HG02623 (cell line): ENCODE results near the gene DUOXA1.

Experiments
- ATAC-seq: cut with Tn5 transposase; IDR thresholded peaks from one replicate; pipeline ENCODE4 v1.9.1; 2021; ENCODE audit warnings: moderate library complexity; ENCODE audit not compliant: unreplicated experiment

Gene DUOXA1

DNA sequence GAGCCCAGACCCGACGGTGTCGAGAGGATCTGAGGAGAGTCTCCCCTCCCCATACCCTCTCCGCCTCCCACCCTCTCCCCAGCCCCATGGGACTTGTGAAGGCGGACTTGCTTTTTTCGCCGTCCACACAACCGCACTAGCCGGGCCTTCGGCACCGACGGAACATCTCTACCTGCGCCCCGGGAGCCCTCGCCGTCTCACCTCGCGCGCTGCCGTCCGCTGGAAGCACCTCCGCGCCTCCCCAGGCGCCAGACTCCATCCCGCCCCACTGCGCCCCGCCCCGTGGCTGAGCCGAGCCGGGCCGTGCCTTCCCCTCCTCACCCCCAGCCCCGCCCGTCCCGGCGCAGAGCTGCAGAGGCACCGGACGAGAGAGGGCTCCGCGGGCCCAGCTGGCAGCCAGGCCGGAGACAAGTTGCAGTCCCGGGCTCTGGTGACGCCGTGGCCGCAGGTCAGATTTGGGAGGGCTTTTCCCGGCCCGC, at the start of gene DUOXA1, which contains the start of gene DUOX1:
Gene DUOXA1, minus strand, starts transcription at position 229 of the 479 bp plus-strand sequence. CDS start 6,865 bp downstream, outside the sequence.
Gene DUOX1, plus strand, starts transcription at position 344 of the 479 bp plus-strand sequence. CDS start 1,973 bp downstream, outside the sequence.
- no peak for ATAC-seq

GRCh38 chr15:45177285-45177684, 47.6 kb upstream of the DUOXA1 start:
- no peak for ATAC-seq

GRCh38 chr15:45174577-45174976, 44.9 kb upstream of the DUOXA1 start:
- no peak for ATAC-seq

DNA sequence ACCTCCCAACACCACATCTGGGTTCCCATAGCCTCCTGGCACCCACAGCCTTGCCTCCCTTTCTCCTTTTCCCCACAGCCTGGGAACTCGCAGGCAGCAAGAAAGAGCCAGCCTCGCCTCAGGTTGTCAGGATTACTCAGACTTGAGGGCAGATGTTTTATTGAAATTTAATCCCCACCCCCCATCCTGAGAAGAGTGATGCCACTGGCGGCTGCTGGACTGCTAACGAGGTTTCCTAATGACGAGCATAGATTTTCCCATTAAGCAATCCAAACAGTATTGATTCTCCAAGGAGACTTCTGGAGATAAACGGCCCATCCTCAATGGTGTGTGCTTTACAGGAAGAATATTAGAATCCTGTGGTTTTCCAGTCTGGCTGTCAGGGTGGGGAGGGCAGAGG, 44.4 kb upstream of the DUOXA1 start:
- no peak for ATAC-seq

GRCh38 chr15:45171912-45172311, 42.2 kb upstream of the DUOXA1 start:
- ATAC-seq, result no peak

- ATAC-seq, result no peak
Measured at GRCh38 chr15:45169608-45170480, 40.2 kb upstream of the DUOXA1 start.

- ATAC-seq, result no peak
Measured at GRCh38 chr15:45168751-45169551, 39.3 kb upstream of the DUOXA1 start.

DNA sequence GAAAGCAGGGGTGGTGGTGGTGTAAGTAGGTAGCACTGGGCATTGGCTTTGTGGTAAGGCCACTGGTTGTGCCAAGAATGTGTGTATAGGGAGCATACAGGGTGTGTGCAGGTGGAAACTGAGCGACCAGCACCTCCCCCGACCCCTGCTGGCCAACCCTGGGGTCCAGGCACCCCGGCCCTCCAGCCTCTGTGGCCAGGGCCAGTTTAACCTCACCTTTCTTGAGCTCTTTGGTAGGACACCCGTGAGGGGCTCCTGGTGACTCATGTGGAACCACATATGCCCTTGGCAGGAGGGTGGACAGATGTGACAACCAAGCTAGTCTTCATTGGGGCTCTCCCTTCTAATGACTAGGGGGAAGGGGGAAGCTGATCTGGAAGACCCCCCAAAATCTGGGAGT, 38.6 kb upstream of the DUOXA1 start:
- ATAC-seq, result no peak

DNA sequence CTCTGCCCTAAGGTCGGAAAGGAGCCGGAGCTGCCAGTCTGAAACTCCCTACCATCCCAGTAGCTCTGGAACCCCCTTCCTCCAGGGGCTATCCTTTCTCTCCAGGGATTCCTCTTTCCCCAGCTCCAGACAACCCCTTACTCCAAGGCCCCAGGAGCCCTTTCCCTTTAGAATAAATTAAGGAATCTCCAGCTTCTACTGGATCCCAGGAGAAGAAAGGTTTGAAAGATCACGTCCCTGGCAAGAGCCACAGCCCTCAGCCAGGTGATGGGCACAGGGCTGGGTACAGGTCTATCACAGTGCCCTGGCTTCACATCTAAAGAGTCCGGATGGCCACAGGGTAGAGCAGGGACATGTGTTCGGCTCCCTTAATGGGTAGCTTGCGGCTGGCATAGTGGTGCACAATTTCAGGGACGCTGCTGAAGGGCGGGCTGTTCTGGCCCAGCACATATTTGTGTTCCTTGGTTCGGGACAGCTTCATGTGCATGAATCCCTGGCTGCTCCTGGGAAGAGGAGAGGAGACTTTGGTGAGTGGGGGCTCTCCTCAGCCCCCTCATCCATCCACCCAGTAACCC, 38.0 kb upstream of the DUOXA1 start:
- ATAC-seq, result no peak

GRCh38 chr15:45166834-45167630, 37.4 kb upstream of the DUOXA1 start:
- ATAC-seq, result peak; percentile 90

DNA sequence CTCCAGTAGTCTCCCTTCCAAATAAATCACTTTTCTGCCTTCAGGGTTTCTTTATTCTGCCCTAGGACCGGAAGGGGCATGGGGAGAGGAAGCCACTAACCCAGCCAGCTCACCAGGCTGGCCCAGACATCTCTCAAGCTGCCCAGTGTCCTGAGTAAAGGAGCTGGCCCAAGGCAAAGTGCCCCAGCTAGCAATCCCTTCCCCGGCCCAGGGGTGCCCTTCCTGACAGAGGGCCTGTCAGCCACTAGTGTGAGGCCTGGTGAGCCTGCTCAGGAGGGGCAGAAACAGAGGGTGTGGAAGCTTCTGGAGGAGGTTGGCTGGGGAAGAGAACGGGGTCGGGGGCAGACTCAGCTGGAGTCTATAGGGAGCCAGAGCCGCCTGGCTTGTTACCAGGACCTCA, 35.9 kb upstream of the DUOXA1 start:
- no peak for ATAC-seq

DNA sequence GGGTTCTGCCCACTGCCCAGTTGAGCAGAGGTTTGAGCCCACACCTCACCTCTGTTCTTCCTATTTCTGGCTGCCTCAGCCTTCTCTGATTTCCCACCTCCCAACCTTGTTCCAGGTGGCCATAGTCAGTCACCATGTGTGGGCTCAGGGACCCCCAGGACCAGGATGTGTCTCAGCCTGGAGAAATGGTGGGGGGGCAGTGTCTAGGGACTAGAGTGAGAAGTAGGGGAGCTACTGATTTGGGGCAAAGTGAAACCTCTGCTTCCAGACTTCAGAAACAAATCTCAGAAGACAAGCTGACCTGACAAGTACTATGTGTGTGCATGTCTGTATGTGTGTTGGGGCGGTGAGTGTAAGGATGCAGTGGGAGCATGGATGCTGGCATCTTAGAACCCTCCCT, 35.2 kb upstream of the DUOXA1 start:
- ATAC-seq, result no peak

GRCh38 chr15:45163508-45163856, 33.8 kb upstream of the DUOXA1 start:
- ATAC-seq, result no peak

- no peak for ATAC-seq
Measured at GRCh38 chr15:45162771-45163507, 33.3 kb upstream of the DUOXA1 start.

DNA sequence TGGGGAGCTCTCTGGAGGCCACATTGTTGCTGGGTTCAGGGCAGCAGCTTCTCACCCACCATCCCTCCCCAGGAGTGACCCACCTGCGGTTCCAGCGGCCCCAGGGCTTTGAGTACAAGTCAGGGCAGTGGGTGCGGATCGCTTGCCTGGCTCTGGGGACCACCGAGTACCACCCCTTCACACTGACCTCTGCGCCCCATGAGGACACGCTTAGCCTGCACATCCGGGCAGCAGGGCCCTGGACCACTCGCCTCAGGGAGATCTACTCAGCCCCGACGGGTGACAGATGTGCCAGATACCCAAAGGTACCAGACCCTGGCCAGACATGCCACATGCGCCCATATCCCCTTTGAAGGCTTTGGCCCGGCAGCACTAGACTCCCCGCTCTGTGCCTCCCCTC, 32.0 kb upstream of the DUOXA1 start:
- no peak for ATAC-seq

DNA sequence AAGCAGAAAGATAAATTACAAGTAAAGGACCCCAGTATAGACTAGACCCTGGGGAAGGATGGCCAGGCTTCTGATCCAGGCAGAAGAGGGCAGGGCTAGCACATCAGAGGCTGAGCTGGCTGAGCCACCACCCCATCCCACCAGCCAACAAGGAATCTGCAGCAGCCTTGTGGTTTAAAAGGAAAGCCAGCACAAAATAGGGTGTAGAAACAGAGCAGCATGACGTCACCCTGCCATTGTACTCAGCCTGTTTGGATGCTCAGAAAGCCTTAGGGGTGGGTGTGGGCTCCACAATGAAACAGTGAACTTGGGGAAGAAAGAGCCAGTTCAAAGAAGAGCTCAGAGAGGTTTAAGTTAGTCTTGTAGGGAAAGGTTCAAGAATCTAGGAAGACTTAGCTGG, 28.3 kb upstream of the DUOXA1 start:
- no peak for ATAC-seq

DNA sequence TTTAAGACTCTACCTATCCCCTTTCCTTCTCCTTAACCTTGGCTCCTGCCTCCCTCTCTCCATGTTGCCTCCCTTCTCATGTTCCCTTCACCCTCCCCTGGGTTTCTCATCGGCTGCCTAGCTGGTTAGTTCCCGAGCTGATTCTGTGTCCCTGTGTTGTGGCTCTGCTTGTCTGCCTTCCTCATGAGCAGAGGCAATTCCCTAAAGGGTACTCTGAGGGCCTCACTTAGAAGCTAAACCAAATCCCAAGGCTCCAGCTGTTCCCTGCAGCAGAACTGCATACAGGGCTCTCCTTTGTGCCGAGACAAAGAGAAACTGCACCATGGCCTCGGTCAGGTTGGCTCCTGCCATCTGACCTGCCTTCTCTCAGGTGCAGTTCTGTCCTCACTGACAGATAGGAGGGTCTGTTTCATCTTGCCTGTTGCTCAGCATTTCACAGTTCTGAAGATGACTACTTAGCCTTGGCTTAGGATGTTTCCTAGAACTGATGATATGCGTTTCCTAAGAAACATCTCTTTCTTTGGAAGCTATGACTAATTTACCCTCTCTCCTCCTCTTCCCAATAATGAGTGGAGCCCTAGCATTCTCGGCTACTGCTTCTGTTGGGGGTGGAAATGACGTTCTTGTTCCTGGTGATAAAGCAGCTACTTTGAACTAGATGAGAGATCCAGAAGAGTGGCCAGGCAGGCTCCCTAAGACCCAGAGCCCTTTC, 27.2 kb upstream of the DUOXA1 start:
- no peak for ATAC-seq

DNA sequence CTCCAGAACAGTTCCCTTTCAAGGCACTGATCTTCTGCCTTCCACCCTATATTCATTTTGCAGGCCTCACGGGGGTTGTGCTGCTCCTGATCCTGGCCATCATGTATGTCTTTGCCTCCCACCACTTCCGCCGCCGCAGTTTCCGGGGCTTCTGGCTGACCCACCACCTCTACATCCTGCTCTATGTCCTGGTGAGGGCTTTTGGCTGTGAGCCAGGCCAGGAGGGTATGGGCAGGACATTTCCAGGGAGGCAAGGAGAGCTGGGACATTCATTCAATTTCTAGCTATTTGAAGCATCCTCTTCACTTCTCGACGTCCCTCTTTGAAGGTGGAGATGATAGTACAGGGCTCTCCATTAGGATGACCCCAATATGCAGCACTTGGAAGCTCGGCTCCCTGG, 26.1 kb upstream of the DUOXA1 start:
- ATAC-seq, result no peak
